GM19240 (cell line): ENCODE data around the gene MYRIP.

Experiments used
- DNase-seq: peaks from one replicate; pipeline ENCODE4 v3.0.0; 2011; ENCODE audit warnings: low spot score; ENCODE audit not compliant: insufficient read length

Gene MYRIP

GRCh38 chr3:40228792-40229350 is 419.5 kb downstream of the MYRIP start:
- no peak for DNase-seq

GRCh38 chr3:40229386-40229785 is 420.0 kb downstream of the MYRIP start:
- no peak for DNase-seq

- no peak for DNase-seq
These were observed 420.6 kb downstream of the MYRIP start for GRCh38 chr3:40229963-40230362.

DNA sequence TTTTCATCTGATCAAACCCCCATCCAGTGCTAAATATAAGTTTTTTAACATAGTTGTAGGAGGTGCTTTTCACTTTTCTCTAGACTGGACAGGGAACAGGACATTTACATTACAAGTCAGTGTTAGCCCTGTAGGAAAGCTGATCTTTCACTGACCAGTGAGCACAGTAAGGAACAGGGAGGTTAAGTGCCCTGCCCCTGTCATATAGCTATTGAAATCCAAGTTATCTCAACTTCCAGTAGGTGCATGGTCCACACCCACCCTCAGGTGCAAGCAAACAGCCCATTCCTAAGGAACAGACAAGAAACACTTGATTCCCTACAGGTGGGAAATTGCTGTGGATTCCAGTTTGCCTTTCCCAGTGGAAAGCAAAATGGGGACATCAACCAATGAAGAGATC is 421.0 kb downstream of the MYRIP start:
- no peak for DNase-seq

DNA sequence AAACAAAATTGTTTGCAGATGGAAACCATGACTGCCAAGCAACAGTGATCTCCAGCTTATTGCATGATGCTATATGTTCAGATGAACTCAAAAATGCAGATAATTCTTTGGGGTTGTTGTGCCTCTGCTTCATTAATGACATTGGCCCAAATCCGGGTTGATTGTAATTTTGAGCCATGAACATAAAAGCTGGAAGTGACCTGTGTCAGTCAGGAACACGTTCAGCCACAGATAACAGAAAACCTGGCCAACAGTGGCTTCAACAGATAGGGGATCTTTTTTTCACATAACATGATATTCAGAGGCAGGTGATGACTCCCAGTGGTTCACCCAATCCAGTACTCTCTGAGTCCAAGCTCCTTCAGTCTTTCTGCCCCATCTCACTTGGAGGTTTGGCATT is 423.2 kb downstream of the MYRIP start:
- DNase-seq: no peak

- DNase-seq: no peak
These were observed 427.8 kb downstream of the MYRIP start for GRCh38 chr3:40237159-40237558.

GRCh38 chr3:40237889-40238571 is 428.6 kb downstream of the MYRIP start:
- DNase-seq: no peak

GRCh38 chr3:40240921-40241320 is 431.5 kb downstream of the MYRIP start:
- no peak for DNase-seq

DNA sequence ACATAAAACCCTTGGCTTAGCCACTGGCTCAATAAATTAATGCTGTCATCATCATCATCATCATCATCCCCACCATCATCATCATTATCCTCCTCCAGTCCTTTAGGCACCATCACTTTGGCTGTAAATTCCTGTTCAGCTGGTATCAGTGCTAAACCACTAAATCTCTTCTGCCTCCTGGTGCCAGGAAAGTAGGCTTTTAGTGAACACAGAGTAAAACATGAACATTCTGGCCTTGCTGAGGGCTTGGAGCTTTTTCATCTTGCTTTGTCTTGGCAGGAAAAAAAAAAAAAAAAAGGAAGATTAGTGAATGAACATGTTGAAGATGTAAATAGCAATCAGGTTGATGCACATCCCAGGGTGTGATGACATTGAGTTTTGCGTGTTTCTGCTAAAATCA is 432.8 kb downstream of the MYRIP start:
- DNase-seq: no peak

DNA sequence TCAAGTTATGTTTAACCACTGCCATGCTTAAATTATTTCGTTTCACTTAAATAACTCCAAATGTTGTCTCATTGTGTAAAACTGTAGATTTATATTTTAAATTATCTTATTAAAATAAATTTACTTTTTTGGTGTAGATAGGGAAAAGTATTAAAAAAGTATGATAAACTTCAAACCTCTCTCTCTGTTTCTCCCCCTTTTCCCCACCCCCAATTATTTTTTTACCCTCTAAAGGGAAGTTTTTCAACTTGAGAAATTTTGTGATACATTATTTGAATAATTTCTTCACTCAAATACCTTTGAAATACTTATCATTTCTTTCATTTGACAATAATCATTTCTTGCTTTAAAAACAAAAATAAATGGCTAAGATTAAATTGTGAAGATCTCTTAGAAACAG is 433.2 kb downstream of the MYRIP start:
- no peak for DNase-seq

DNA sequence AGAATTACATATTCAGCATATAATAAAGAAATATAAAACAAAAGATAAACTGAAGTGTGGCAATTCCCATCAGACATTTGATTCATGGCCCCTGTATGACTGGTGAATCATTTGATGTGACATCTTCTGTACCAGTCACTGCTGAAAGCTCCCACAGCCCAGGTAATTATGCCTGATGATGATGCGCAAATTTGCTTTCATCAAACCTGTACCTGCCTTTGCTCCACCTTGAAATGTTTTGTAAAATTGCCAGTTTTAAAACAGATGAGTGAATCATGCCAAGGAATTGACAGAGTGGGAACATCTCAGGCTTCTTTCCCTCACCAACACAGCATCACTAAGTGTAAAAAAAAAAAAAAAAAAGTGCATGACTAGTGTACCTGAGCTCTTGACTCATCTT is 433.6 kb downstream of the MYRIP start:
- DNase-seq: no peak

GRCh38 chr3:40247714-40248454 is 438.5 kb downstream of the MYRIP start:
- DNase-seq: no peak

- DNase-seq: no peak
These were observed 439.2 kb downstream of the MYRIP start for GRCh38 chr3:40248591-40248990.

DNA sequence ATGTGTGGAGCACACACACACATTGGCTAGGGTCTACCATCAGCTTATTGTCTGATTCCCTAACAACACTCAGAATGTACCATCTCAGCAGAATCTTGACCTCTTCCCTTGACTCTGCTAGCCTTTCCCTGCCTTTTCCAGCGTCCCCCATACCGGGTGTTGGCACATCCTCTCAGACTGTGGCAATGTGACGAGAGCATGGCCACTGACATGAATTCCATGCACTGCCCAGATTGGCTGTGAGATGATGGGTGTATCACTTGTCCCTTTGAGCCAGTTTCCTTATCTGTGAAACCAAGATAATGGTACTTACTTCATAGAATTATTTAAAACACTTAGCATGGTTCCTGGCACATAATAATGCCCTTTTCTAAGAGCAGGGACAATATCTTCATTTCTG is 439.8 kb downstream of the MYRIP start:
- no peak for DNase-seq

DNA sequence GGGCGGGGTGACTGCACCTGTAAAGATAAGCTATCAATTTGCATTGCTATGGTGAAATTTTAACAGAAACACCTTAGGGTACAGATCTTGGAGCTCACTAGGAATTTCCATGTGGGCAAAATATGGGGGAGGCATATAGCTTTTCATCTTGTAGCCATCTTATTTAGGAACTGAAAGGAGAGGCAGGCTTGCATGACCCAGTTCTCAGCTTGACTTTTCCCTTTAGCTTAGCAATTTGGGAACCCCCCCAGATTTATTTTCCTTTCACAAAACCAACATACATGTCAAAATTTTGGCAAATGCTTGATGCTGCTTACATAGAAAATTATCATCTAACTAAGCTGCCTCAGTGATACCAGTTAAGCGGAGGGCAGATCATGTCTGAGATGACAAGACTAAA is 445.1 kb downstream of the MYRIP start:
- DNase-seq: no peak

DNA sequence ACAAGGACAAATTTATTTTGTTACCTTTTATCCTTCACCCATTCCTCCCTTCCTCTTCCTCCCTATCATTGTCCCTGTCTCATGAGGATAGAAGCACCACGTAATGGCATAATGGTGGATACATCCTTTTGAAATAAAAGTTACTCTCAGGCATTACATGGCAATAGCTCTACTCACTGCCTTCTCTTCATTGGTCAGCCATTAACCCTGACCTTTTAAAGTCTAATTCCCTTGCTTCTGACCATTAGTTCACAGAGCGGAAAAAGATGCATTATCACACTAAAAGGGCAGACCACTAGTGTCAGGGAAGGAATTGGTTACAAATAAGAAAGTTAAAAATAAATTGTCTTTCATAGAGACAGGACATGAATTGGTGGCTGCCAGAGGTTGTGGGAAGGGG is 445.5 kb downstream of the MYRIP start:
- DNase-seq: no peak

DNA sequence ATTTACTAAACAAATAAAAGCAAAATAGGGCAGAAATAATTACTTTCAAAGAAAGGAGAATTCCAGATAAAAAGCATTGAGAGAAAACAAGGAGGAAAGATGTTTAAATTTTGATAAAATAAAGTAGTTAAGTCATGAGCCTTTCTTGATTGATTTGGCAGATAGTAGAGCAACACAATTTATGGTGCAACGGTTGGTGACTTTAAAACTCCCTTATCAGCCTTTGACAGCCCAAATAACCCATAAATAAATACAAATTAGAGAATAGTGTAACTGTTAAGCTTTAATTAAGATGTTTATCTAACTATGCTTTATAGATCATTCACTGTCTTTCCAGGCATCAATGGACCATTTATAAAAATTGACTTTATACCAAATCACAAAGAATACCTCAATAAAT is 446.1 kb downstream of the MYRIP start:
- DNase-seq: no peak

DNA sequence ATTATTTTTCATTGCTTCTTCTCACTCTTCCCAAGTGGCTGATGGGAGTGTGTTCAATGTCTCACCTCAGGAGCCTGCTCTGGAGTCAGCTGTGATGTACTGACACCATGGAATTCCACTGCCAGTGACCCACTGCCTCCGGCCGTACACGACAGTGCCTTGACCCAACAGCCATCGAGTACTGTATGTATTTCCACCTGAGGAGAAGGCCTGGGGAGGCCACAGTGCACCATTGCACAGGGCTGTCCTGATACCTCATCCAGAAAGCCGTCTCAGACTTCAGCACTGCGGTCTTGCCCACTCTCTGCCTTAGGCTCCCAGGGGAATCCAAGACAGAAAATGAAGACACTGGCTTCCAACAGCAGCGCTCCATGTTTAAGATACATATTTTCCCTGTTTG is 448.7 kb downstream of the MYRIP start:
- DNase-seq: no peak

DNA sequence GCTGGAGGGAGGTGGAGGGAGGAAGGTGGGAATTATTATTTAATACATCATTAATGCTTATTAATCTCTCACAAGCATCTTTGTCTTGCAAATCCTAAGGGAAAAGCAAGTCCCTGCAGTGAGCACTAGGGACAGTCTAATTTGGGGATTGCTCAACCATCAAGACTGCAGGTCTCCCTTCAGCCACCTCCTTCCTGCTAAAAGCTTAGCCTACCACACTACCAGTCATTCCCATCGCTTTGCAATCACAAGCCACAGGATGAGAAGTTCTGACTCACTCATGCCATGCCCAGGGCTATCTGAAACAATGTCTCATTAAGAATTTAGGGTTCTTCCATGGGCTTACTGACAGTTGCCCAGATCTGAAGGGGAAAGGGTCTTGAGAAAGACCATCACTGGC is 449.1 kb downstream of the MYRIP start:
- DNase-seq: no peak

DNA sequence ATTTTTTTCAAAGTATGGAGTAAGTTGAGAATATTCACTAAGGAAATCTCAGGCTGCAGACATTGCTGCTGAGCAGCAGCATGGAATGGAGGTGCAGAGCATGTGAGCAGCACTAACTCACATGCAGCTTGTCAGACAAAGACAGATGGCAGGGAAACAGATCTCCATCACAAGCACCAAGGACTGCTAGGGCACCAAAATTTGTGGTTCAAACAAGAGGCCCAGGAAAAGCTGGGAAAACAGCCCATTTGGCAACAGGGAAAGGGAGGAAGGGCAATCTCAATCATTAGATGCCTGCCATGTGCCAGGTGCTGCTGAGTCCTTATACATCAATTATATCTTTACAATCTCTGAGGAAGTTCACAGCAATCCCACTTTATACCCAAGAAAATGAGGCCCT is 452.9 kb downstream of the MYRIP start:
- DNase-seq: no peak

DNA sequence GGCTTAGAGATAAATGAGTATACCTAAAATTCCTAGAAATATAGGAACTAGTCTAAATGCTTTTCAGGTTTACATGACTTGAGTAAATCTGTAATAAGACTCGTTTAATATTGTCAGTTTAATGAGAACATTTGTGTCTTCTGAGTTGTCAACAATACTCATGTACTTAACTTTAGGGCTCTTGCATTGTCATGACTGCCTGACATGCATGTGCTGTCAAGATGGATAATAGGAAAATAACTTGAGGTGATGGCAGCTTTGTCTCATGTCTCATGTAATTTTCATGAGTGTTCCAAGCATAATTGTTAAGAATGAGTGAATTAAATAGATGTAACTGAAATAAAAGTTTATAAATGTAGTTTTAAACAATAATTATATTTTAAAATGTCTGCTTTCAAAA is 455.0 kb downstream of the MYRIP start:
- no peak for DNase-seq

DNA sequence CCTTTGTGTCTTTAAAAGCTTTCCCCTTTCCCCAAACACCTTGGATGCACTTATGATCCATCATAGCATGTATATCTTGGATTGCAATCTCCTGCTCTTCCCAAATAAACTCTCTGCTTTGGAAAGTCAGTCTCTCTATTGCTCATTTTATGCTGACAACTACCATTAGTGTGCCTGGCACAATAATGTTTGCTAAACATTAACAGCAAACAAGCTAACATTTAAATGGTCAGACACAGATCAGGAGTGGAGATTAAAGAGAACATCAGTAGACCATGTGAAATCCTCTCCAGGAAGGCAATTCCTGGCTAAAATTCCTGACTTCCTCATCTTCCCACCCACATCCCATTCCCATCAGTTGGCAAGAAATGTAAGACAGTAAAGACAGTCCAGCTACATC is 455.8 kb downstream of the MYRIP start:
- no peak for DNase-seq
